DMS53 treated with DMSO at 0.1 percent for 48 hours (cell line): ENCODE data around the gene RAD9A.
A peak's percentile ranks its signal among the peaks of the same experiment; 100 is the strongest.
"Not testable (repeated sequence)": the region's sequence is repeated elsewhere in the genome, so short reads cannot be mapped to it uniquely, and the experiment has no call there.

Experiments
- DNase-seq: peaks from one replicate; lab custom pipeline; 2025; ENCODE audit not compliant: unreplicated experiment; lab: John Stamatoyannopoulos, UW

Gene RAD9A

DNA sequence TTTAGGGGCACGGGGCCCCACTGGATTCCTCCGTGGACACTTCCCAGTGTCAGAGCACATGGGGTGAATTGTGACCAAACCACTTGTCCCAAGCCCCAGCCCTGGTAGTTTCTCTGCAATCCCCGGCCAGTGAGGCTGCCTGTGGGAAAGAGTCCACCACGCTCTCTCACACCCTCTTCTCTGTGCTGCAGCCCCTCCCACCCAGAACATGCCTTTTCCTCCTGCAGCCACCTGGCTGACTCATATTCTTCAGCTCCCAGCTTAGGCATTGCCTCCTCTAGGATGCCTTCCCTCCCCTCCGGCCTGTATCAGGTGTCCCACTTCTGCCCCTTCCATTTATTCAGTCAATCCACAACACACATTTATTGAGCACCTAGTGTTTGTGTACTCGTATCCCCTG is 31.1 kb downstream of the RAD9A start:
- no peak for DNase-seq

DNA sequence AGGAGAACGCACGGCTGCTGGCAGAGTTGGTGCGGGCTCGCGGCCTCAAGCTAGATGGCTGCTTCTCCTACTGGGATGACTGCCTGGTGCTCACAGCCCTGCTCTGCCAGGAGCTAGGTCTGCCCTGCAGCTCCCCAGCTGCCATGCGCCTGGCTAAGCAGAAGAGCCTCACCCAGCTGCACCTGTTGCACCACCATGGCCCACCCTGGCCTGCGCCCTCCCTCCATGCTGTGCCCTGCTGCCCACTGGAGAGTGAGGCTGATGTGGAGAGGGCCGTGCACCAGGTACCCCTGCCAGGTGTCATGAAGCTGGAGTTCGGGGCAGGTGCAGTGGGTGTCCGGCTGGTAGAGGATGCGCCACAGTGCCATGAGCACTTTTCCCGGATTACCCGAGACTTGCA is 31.7 kb downstream of the RAD9A start:
- DNase-seq = no peak

DNA sequence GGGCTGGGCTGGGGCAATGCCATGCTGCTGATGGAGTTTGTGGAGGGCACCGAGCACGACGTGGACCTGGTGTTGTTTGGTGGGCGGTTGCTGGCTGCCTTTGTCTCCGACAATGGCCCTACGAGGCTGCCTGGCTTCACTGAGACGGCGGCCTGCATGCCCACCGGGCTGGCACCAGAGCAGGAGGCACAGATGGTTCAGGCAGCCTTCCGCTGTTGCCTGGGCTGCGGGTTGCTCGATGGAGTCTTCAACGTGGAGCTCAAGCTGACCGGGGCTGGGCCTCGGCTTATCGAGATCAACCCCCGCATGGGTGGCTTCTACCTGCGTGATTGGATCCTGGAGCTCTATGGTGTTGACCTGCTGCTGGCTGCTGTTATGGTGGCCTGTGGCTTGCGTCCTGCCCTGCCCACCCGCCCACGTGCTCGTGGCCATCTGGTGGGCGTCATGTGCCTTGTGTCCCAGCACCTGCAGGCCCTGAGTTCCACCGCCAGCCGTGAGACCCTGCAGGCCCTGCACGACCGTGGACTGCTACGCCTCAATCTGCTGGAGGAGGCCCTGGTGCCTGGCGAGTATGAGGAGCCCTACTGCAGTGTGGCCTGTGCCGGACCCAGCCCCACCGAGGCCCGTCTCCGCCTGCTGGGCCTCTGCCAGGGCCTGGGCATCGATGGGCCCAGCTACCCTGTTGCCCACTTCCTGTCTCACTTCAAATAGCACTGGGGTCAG is 32.3 kb downstream of the RAD9A start:
- no peak for DNase-seq

DNA sequence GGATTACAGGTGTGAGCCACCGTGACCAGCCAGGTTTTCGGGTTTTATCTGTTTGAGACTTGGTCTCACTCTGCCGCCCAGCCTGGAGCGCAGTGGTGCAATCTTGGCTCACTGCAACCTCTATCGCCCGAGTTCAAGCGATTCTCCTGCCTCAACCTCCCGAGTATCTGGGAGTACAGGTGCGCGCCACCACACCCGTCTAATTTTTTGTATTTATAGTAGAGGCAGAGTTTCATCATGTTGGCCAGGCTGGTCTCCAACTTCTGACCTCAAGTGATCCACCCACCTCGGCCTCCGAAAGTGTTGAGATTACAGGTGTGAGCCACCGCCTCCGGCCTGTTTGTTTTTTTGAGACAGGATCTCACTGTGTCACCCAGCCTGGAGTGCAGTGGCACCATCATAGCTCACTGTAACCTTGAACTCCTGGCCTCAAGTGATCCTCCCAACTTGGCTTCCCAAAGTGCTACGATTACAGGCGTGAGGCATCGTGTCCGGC is 35.6 kb downstream of the RAD9A start:
- not testable (repeated sequence) for DNase-seq

DNA sequence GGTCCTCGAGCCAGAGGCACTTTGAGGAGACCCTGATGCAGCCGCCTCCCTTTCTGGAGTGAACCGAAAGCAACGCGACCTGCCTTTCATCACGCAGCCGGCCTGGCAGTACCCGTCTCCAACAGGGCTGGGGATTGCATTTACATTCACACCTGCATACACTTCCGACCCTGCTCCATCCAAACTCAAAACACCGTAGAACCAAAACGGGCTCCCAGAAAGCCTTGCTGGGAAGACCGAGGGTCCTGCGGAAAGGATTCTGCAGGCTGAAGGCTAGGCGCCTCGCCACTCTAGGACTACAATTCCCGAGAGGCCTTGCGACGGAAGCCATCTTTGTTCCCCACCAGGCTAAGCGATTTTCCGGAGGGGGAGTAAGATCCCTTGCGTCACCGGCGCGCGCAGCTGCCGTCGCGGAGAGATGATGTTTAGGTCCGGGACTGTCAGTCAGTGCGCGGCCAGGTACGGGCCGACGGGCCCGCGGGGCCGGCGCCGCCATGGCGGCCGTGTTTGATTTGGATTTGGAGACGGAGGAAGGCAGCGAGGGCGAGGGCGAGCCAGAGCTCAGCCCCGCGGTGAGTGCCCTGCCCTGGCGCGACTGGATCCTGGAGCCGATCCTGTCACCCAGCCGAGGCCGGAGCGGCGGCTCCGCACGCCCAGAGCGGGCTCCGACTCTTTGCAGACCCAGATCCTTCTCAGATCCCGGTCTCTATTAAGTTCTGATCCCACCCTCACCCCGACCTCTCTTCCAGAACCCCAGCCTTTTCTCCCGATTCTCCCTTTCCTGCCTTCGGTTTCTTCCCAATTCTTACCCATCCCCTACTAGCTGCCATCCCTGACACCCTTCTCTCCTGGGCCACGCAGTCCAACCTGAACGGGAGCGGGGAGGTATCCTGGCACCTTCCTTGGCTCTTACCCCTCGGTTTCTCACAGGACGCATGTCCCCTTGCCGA is 36.5 kb downstream of the RAD9A start, which contains the start of gene RPS6KB2:
Gene RPS6KB2 (plus strand): TSS at position 443 of the 950 bp plus-strand sequence. CDS start 52 bp downstream, at position 495.
- DNase-seq = peak; percentile 97

DNA sequence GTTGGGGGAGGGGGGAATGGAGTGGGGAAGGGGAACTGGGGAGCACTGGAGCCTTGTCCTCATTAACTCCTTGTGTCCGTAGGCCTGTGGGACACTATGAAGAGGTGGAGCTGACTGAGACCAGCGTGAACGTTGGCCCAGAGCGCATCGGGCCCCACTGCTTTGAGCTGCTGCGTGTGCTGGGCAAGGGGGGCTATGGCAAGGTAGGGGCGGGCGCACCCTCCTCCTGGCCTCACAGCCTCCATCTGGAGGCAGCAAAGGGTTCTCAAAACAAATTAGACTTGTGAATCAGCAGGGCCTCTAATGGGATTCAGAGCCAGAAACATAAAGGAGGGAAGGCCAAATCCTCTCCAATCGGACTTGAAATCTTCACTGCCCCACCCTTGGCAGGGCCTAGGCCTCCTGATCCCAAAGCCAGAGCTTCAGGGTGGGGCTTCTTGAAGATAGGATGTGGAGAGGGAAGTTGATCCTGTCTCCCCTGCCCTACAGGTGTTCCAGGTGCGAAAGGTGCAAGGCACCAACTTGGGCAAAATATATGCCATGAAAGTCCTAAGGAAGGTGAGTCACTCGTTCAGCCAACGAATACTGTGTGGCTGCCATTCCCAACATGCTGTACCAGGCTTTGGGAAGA is 37.4 kb downstream of the RAD9A start:
- no peak for DNase-seq

DNA sequence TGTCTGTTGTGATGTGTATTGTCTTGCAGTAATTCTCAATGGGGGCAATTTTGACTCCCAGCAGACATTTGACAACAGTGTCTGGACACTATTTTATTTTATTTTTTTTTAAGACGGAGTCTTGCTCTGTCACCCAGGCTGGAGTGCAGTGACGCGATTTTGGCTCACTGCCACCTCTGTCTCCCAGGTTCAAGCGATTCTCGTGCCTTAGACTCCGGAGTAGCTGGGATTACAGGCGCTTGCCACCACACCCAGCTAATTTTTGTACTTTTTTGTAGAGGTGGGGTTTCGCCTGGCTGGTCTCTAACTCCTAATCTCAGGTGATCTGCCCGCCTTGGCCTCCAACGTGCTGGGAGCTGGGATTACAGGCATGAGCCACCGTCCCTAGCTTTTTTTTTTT is 37.9 kb downstream of the RAD9A start:
- DNase-seq = no peak

DNA sequence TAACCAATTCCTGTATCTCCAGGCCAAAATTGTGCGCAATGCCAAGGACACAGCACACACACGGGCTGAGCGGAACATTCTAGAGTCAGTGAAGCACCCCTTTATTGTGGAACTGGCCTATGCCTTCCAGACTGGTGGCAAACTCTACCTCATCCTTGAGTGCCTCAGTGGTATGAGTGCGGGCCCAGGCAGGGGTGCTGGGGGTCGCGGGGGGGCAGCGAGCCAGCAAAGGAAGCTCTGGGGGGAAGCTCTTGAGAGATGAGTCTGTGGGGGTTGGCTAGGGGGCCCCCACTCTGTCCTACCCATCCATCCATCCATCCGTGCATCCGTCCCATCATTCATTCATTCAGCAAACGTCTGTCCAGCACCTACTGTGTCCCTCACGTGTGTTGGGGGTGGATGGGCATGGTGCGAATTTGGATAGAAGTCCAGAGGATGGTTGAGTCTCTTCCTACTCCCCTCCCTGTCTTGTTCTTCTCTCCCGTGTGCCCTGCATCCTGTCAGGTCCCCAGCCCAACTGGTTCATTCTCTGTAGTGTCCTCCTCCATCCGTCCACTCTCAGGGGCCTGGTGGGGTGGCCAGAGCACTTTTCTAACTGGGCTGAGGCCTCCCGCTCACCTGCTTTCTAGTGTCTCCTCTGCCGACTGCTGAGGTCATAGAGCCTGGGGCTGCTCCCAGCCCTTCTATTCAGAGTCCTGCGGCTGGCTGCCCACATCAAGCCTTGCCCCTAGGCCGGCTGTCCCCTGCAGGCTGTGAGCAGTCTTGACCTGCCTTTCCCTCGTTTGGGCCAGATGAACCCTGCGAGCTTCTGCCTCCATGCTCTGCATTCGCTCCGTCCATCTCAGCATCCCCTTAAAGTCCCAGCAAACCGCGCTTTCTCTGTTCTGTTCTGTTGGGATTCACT is 39.8 kb downstream of the RAD9A start:
- no peak for DNase-seq

DNA sequence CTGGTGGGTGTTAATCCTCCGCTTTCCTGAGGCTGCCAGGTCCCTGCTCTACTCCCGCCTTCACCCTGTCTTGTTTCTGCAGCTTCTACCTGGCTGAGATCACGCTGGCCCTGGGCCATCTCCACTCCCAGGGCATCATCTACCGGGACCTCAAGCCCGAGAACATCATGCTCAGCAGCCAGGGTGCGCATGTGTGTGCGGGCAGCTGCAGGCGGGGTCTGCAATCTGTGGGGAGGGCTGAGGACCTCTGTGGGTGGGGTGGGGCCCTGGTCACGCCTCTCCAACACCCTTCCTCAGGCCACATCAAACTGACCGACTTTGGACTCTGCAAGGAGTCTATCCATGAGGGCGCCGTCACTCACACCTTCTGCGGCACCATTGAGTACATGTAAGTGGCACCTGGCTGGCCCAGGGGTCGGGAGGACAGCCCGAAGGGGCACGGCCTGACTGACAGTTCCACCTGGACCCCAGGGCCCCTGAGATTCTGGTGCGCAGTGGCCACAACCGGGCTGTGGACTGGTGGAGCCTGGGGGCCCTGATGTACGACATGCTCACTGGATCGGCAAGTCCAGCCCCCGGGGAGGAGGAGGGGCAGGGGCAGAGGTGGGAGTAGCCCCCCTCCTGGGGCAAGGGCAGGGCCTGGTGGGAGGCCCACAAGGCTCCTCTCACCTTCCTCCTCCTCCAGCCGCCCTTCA is 41.0 kb downstream of the RAD9A start:
- DNase-seq = no peak

DNA sequence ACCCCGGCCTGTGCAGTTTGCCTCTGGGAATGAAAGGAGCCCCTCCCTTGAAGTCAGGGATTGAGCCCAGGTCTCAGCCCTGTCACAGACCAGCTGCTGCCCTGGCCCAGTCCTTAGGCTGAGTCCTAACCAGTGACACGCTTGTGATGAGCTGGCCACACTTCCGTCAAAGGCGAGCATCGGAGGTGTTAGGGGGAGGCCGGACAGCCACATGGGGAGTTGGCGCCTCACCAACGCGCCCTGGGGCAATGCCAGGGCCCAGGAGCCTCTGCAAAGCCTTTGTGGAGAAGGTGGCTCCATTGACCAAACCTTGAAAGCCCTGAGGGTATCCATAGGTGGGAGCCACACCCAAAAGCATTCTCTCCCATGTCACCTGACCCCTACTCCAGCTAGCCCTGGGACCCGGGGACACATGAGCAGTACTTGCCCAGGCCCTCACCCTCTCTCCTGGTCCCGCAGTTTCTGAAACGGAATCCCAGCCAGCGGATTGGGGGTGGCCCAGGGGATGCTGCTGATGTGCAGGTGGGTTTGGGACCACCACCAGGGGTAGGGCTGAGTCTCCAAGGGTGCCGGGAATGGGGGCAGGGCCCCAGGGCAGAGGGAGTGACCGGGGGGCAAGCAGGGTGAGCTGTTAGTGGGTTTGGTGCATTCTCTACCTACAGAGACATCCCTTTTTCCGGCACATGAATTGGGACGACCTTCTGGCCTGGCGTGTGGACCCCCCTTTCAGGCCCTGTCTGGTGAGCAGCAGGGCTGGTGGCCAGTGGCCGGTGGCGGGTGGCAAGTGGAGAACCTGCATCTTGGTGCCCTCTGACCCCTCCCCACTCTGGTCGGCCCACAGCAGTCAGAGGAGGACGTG is 42.0 kb downstream of the RAD9A start:
- no peak for DNase-seq

DNA sequence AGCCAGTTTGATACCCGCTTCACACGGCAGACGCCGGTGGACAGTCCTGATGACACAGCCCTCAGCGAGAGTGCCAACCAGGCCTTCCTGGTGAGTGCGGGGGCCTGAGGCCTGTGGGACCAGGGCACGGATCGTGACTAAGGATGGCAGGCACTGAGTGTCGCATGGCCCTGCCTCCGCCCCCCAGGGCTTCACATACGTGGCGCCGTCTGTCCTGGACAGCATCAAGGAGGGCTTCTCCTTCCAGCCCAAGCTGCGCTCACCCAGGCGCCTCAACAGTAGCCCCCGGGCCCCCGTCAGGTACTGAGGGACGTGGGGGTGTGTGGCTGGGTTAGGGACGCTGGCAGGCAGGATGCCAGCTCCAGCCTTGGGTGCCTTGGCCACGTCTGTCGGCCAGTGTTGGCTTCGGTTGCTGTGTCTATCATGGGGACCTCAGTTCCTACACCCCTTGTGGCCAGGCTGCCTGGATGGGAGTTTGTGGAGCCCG is 42.7 kb downstream of the RAD9A start:
- no peak for DNase-seq

DNA sequence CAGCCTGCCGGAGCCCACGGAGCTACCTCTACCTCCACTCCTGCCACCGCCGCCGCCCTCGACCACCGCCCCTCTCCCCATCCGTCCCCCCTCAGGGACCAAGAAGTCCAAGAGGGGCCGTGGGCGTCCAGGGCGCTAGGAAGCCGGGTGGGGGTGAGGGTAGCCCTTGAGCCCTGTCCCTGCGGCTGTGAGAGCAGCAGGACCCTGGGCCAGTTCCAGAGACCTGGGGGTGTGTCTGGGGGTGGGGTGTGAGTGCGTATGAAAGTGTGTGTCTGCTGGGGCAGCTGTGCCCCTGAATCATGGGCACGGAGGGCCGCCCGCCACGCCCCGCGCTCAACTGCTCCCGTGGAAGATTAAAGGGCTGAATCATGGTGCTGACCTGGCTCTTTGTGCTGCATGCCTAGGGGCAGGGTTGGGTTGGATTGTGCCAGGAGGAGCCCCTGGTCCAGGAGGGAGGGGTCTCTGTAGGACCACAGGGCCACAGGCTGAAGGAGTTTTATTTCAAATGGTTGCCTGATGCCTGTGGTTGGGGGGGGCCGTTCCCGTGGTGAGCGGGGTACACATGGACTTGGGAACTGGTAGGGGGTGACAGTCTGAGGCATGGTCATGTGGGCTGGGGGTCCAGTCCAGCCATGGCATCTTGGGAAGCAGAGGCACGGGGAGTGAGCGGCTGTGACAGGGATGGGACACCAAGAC is 43.4 kb downstream of the RAD9A start:
- DNase-seq = no peak

DNA sequence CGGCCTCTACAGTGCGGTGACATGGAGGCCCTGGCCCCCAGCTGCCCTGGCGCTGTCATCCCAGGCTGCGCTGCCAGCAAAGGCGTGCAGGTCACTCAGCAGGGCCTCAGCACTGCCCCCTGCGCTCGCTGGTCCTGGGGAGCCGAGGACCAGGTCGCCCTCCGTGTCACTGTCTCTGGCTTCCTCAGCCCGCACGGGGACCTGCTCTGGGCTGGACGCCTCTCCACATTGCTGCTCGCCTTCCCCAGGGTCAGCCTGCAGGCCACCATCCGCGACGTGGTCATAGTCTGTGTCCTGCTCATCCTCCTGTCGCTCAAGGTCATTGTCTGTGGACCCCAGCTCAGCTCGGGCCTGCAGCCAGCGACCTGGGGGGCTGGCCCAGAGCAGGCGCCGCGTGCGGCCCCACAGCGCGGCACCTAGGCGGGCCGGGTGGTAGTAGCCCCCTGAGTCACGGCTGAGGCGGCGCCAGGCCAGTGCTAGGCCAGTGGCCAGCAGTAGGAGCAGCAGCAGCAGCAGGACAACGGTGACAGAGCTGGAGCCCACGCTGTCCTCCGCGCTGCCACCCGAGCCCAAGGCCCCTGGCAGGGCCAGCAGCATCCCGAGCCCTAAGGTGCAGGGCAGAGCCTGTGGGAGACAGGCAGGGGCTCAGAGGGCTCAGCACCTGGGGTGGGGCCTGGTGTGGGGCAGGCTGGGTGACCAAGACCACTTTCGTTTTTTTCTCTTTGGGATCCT is 44.1 kb downstream of the RAD9A start:
- no peak for DNase-seq

DNA sequence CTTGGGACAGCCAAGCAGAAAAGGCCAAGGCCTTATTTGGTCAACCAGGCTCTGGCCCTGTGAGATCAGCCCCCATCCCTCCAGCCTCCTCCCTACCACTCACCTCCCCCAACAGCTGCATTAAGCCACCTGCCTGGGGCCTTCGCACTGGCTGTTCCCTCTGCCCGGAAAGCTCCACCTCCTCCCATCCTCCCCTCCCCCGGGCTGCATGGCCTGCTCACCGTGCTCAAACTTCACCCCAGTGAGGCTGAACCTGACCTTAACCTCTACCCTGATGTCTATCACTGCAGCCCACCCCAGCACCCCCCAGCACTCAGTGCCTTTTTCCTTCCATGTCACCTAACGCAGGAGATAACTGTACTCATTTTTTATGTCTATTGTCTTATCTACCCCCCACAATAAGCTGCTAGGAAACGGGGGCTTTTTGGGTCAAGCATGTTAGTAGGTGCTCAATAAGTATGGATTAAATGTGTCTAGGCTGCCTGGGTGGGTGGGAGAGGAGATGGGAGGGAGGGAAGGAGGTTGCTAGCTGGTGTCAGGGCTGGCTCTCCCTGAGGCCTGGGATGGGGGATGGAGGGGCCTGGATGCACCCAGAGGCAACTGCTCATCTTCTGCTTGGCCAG is 44.8 kb downstream of the RAD9A start:
- DNase-seq = peak; percentile 31

DNA sequence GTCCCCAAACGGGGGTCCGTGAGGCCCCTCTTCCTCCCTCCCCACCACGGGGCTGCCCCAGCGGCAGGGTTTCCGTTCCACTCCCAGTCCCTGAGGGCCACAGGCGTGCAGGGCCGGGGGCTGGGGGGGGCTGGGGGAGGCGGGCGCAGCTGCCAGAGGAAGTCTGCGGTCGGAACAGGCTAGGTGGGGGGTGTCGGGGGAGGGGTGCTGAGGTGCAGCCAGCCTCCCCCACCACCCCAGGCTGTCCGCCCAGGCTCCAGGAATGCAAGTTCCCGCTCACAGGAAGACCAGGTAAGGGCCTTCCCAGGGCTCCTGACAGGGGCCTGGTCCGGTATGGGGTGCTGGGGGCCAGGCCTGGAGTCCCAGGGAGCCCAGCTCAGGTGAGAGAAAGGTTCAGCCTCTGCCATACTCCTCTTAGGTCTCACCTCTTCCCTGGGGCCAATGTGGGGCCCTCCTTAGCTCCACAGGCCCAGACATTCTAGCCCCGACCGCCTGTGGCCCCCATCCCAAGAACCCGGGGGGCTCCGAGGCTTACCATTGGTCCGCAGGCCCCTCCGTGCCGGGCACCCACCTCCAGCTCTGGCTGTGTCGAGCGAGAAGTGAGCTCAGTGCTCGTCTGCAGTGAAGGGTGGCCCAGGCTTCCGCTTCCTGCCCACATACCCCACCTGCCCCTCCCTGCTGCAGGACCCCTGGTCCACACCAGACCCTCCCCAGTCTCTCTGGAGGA is 45.5 kb downstream of the RAD9A start, which contains the start of gene PTPRCAP:
Gene PTPRCAP (minus strand): TSS at position 601 of the 727 bp plus-strand sequence. CDS start 63 bp downstream, at position 538.
- DNase-seq = no peak

DNA sequence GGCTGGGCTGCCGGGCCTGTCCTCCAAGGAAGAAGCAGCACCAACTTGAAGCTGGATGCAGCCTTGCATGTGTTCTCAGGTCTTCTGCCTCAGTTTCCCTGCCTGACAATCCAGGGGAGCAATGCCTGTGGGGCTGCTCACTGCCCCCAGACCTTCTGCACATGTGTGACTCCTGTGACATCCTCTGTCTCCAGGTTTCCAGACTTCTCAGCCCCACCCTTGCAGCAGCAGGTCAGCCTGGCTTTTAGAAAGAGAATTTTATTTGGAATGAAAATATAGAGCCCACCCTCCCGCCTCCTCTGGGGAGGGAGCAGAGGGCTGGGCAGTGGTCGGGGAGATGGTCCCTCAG is 46.0 kb downstream of the RAD9A start:
- DNase-seq = no peak
